HG03342 (cell line): Measurements from ENCODE around the gene LRRC59.
A peak's percentile ranks its signal among the peaks of the same experiment; 100 is the strongest.
"Not testable (repeated sequence)": the region's sequence is repeated elsewhere in the genome, so short reads cannot be mapped to it uniquely, and the experiment has no call there.

Source experiments
- ATAC-seq: cut with Tn5 transposase; IDR thresholded peaks from one replicate; pipeline ENCODE4 v1.9.1; 2021; ENCODE audit warnings: mild to moderate bottlenecking, moderate library complexity; ENCODE audit not compliant: unreplicated experiment

The LRRC59 gene

DNA sequence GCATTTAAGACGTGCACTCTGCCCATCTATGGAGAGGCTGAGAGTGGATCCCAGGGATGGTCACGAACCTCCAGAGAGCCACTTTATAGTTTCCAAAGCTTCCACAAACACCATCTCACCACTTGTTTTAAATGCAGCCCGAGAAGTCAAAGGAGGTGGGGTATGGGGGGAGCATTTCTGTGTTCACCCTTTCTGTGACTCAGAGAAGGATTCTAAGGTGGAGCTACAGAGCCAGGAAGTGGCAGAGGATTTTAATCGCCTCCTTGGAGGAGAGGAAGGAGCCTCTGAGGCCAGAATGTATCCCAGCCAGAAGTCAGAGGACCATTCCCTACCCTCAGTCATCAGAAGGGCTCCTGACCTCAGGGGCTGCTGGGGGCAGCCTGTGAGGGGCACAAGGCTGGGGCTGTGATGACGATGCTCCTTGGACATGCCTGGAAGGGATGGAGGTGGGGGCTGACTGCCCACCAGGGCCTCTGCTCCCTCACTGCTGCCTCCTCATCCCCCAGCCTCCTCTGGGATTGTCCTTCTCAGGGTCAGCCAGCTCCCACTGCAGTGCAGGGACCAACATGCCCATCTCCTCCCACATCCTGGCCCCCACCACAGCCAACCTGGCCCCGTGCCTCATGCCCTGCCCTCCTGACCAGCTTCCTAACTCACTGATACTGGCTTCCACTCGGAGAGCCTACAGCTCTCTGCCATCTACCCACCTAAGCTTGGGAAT is 48.6 kb downstream of the LRRC59 start:
- no peak for ATAC-seq

DNA sequence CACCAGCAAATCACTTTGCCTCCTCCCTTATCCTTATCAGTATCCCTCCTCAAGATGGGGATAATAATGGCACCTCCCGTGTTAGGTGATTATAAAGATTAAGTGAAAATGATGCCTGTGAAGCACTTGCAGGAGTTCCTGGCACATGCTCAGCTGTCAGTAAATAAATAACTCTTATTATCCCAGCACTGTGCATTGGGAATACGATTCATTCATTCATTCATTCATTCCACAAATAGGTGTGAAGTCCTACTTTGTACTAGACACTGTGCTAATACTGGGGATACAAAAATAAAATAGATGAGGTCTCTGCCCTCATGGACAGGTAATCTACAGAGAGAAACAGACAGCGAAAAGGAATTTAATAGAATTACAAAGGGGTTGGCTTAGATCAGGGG is 49.4 kb downstream of the LRRC59 start:
- no peak for ATAC-seq

DNA sequence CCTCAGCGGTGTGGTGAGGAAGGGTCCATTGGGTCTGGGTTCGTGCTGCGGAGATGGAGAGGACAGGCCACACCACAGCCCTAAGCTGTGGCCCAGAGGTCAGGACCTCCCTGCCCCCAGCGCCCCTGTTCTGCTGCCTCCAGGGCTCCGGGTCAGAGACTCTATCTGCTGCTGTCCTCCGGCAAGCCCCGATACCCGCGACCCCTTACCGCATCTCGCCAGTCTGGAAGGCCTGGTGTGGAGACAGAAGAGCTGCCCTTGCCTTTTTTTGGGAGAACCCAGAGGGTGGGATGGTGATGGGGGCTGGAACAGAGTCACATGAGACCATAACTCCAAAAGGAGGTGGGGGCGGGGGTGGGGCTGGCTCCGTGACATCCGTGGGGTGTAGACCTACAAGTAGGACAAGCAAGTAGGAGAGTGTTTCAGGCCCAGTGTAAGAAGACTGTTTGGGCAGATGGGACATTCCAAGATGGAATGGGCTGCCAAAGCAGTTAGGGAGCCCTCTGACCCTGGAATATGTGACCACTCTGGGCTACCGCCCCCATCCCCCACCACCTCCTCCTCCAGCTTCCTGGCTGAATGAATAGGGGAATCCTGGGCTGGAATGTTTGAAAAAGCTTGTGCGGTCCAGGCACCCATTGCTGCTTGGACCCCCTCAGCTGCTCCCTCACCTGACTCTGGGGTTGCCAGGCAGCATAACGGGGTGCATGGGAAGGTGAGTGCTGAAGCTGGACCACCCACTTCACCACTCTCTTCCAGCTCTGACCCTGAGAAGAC is 50.0 kb downstream of the LRRC59 start:
- no peak for ATAC-seq

DNA sequence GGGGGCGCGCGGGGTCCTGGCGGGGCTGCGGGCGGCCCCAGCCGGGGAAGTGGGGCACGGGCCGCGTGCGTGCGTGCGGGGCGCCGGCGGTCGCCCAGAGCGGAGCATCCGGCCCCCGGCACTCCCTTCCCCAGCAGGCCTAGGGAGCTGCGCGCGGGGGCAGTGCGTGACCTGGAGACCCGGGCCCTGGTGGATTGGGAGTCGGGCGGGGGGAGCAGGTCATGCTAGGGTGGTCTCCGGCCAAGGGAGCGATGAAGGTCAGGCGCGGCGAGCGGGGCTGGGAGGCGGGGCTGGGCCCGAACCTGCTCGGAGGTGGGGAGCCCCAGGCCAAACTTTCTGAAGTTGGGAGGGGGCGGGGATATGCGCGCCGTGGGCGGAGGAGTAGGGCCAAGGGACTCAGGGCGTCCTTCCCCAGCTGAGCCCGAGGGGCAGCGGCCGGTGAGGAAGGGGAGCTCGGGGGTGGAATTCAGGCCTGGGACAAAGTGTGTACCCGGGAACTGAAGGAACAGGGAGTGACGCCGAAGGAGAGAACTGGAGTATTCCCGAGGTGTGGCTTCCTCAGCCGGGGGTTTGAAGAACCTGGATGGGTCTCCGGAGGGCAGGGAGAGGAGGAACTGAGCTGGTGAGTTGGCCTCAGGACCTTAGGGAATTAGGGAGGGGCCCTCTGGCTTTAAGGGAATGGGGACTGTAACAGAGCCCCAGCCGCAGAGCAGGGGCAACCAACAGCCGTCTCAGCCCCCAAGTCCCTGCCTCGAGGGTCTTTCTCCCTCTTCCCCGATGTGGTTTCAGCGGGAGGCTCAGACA is 50.8 kb downstream of the LRRC59 start:
- peak; percentile 51 for ATAC-seq

DNA sequence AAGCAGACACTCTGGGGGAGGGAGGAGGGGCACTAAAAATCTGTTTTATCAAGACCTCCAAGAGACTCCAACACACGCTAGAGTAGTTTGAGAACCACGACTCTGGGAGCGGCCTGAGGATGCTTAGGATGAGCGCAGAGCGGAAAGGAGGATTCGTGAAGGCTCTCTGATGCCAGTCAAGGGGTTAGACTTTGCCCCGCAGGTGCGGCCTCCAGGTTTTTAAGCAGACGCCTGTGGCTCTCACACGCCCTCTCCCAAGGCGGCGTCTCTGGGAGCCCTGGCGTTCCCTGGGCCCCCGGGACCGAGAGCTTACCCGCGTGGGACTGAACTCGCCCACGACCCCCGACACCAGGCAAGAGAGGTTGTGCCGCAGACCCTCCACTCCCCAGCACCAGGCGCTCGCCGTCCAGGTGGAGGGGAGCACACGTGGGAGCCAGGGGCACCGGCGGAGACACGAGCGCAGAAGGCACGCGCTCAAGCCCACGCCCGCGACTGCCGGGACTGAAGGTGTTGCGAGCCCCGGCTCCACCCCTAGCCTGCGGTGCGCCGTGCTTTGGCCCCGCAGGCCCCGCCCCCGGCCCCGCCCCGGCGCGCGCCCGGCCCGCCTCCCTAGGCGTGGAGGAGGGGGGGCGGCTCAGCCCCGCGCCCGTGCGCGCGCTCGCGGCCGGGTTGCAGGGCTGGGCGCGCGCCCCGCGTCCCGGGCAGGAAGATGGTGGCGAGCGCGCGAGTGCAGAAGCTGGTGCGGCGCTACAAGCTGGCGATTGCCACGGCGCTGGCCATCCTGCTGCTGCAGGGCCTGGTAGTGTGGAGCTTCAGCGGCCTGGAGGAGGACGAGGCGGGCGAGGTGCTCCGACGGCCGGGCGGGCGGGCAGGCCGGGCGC is 51.7 kb downstream of the LRRC59 start, which contains the start of gene XYLT2:
TSS of gene XYLT2 (plus strand) at position 695 of the 881 bp plus-strand sequence. CDS start at position 710, 15 bp downstream.
- ATAC-seq: peak; percentile 71

DNA sequence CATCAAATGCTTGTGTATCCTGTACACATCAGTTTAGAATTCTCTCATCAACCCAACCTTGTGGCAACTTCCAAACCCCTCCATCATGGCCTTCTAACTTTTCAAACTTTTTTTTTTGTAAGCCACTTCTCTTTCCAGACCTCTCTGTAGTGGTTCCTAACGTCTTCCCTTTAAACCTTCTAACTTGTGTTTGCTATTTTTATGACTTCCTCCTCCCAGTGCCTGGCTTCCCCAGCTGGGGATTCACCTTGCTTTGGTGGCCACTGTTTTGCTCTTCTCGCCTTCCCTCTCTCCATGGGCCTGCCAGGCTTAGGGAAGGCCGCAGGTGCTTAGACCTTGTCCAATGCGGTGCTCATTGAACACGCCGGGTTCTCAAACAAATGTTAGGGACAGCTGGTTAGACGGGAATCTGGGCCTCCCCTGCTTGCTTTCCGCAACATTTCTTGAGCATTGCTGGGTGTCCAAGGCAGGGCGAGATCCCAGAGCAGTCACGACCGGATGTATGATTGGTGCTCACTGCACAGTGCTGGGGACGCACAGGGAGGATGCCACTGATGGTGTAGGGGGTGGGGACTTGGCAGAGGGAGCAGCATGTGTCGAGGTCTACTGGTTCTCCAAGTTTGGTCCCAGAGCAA is 52.5 kb downstream of the LRRC59 start:
- ATAC-seq: no peak

DNA sequence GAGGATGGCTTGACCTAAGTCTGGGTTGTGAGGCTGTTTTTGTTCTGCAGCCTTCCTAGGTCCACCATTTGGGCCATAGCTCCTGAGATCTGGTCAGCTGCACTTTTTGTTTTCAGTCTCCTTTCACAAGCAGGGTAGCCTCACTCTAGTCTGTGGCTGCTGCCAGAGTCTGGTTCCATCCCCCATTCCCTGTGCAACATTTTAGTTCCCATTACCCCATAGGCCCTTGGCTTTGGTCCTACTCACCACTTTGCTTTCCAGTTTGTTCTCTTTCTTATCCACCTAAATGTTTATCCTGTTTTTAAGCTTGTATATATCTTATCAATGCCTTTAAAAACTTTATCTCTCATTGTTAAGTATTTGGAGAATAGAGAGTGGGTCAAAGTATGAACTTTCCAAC is 57.9 kb downstream of the LRRC59 start:
- no peak for ATAC-seq

DNA sequence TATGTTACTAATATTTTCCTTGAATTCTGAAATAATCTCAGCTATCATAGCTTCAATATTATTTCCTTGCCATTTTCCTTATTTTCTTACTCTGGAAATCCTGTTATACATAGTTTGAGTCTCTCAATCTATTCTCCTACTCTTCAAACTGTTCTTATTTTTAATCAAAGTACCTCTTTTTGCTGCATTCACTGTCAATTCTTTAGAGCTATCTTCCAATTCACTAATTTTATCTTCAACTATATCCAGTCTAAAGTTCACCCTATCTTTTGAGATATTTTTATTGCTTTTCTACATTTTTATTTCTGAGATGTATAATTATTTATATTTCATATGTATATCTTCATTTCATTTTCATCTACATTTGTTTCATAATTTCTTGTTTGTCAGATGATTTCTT is 58.7 kb downstream of the LRRC59 start:
- no peak for ATAC-seq

DNA sequence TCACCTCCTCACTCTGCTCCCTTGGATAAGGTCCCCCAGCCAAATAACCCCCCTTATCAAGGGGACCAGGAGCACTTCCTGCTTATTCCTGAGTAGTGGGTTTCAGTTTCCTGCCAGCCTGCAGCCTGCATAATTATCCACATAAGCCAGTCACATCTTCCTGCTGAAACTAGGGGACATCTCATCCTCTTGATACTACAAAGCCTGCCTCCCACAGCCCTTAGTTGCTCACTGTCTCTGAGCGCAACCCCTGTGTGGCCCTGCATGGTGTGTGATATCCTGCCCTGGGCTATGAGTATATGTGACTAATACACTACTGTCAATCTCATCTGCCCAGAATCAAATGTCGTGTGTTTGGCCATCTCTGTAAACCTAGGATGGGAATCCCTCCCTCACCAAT is 59.4 kb downstream of the LRRC59 start:
- ATAC-seq: no peak

DNA sequence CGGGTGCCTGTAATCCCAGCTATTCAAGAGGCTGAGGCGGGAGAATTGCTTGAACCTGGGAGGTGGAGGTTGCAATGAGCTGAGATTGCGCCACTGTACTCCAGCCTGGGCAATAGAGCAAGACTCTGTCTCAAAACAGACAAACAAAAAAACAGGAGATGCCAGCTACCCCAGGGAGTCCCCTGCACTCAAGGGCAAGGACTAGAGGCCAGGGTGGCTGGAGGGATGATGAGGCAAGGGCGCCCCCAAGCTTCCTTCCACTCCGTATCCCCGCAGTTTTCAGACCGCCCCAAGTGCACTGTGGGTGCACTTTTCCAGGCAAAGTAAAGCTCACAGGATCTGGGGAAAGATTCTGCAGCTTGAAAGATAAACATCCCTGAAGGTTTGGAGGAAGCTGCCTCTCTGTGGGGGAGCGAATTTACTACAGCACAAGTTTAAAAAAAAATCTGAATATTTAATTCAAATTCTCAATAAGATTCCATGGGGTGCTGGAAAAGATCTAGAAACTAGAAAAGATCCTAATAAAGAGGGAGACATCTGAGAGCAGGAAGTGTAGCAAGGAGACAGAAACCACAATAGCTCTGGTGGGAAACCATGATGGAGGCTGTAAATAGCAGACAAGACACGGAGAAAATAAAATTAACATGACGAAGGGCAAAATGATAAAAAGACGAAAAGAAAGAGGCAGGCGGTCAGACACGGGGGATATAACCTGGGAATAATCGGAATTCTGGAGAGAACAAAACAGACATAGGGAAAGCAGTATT is 63.8 kb downstream of the LRRC59 start:
- not testable (repeated sequence) for ATAC-seq

DNA sequence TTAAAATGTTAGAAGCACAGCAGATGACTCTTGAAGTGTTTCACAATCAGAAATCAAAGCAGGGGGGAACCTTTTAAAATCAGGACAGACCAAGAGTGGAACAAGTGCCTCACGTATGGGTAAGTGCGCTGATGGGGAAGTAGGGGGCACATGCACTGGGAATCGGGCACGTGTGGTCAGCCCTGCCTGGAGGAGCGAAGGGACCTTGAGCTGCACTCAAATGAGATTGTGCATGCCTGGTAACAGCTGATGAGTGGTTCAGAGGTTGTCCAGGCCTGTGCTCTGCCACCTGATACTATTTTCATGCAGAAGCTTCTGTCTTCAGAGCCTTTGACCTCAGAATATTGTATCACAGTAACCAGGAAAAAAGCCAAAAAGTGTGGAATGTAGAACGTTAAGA is 65.1 kb downstream of the LRRC59 start:
- ATAC-seq: no peak
